Mucosa of rectum (tissue), 2 donors: ENCODE data around the gene CRELD2.

Source experiments
- H3K27ac ChIP-seq, 2 donors: one replicate each; pipeline ENCODE4 v1.7.0; 2013; ENCODE audit warnings: inconsistent platforms in 2 of 2, low read depth in 2 of 2, low read length in 2 of 2
- H3K27me3 ChIP-seq, 2 donors: one replicate each; pipeline ENCODE4 v1.7.0; 2013; ENCODE audit warnings: low read length in 2 of 2; ENCODE audit not compliant: control insufficient read depth in 2 of 2, insufficient read depth in 2 of 2
- H3K36me3 ChIP-seq, 2 donors: one replicate each; pipeline ENCODE4 v1.7.0; 2013; ENCODE audit warnings: low read length in 2 of 2; ENCODE audit not compliant: control insufficient read depth in 2 of 2, insufficient read depth in 2 of 2
- H3K4me1 ChIP-seq, 2 donors: one replicate each; pipeline ENCODE4 v1.7.0; 2013; ENCODE audit warnings: low read length in 2 of 2, mild to moderate bottlenecking in 1 of 2; ENCODE audit not compliant: control insufficient read depth in 2 of 2, insufficient read depth in 2 of 2
- H3K4me3 ChIP-seq, 2 donors: one replicate each; pipeline ENCODE4 v1.7.0; 2013; ENCODE audit warnings: low read length in 2 of 2
- H3K9ac ChIP-seq, 2 donors: one replicate each; pipeline ENCODE4 v1.7.0; 2013; ENCODE audit warnings: low read length in 2 of 2, low read depth in 1 of 2, mild to moderate bottlenecking in 1 of 2
- H3K9me3 ChIP-seq, 2 donors: one replicate each; pipeline ENCODE4 v1.7.0; 2013; ENCODE audit warnings: low read length in 2 of 2; ENCODE audit not compliant: control insufficient read depth in 2 of 2
- donor health status: healthy.
- donor health status: Normal muscosa, but diverticular disease.

CRELD2 gene

GRCh38 chr22:49922484-49922883 is 4.0 kb downstream of the CRELD2 start:
- Histone ChIP-seq H3K9me3 (no peaks in the 10 kb centered on the region), H3K9ac (no peak overlapping the region), H3K36me3 (peaks cover 7 to 23% of the 10 kb centered on the region in 2 donors), H3K27ac (no peak overlapping the region), H3K4me3 (no peak overlapping the region), H3K4me1 (peaks cover 5 to 9% of the 10 kb centered on the region in 2 donors), H3K27me3 (no peaks in the 10 kb centered on the region)

- Histone ChIP-seq H3K27ac (no peak overlapping the region), H3K4me3 (no peak overlapping the region), H3K9me3 (no peaks in the 10 kb centered on the region), H3K4me1 (peaks cover 5 to 9% of the 10 kb centered on the region in 2 donors), H3K36me3 (peaks cover 7 to 23% of the 10 kb centered on the region in 2 donors), H3K27me3 (no peaks in the 10 kb centered on the region), H3K9ac (no peak overlapping the region)
These were observed 4.5 kb downstream of the CRELD2 start for GRCh38 chr22:49922926-49923325.

GRCh38 chr22:49923445-49923844 is 5.0 kb downstream of the CRELD2 start:
- Histone ChIP-seq H3K27ac (no peak overlapping the region), H3K4me3 (no peak overlapping the region), H3K36me3 (peaks cover 7 to 23% of the 10 kb centered on the region in 2 donors), H3K9me3 (no peaks in the 10 kb centered on the region), H3K27me3 (no peaks in the 10 kb centered on the region), H3K4me1 (peaks cover 5 to 9% of the 10 kb centered on the region in 2 donors), H3K9ac (no peak overlapping the region)

- Histone ChIP-seq H3K36me3 (peaks cover 7 to 23% of the 10 kb centered on the region in 2 donors), H3K4me1 (peaks cover 1 to 4% of the 10 kb centered on the region in 2 donors), H3K4me3 (no peak overlapping the region), H3K27ac (no peak overlapping the region), H3K9ac (no peak overlapping the region), H3K27me3 (no peaks in the 10 kb centered on the region), H3K9me3 (no peaks in the 10 kb centered on the region)
These were observed 5.8 kb downstream of the CRELD2 start for GRCh38 chr22:49924113-49924833.

- H3K36me3 ChIP-seq: peaks cover 3 to 19% of the 10 kb centered on the region in 2 donors
- H3K9me3 ChIP-seq: no peaks in the 10 kb centered on the region
- H3K27ac ChIP-seq: peak overlapping the region in 1 of 2 donors; percentile 46
- peaks cover 6 to 8% of the 10 kb centered on the region in 2 donors for H3K4me1 ChIP-seq
- no peaks in the 10 kb centered on the region for H3K27me3 ChIP-seq
- peak overlapping the region in 1 of 2 donors; percentile 45 for H3K4me3 ChIP-seq
- no peak overlapping the region for H3K9ac ChIP-seq
These were observed 7.2 kb downstream of the CRELD2 start for GRCh38 chr22:49925525-49926128.

- H3K36me3 ChIP-seq: peaks cover 0 to 11% of the 10 kb centered on the region in 2 donors
- no peak overlapping the region for H3K4me3 ChIP-seq
- peaks cover 9 to 10% of the 10 kb centered on the region in 2 donors for H3K4me1 ChIP-seq
- no peaks in the 10 kb centered on the region for H3K9me3 ChIP-seq
- H3K27ac ChIP-seq: no peak overlapping the region
- no peak overlapping the region for H3K9ac ChIP-seq
- H3K27me3 ChIP-seq: no peaks in the 10 kb centered on the region
These were observed 8.5 kb downstream of the CRELD2 start for GRCh38 chr22:49926916-49927315.

- peaks cover 0 to 11% of the 10 kb centered on the region in 2 donors for H3K36me3 ChIP-seq
- H3K27ac ChIP-seq: no peak overlapping the region
- H3K9me3 ChIP-seq: no peaks in the 10 kb centered on the region
- no peak overlapping the region for H3K9ac ChIP-seq
- H3K4me1 ChIP-seq: peaks cover 9 to 10% of the 10 kb centered on the region in 2 donors
- no peak overlapping the region for H3K4me3 ChIP-seq
- H3K27me3 ChIP-seq: no peaks in the 10 kb centered on the region
These were observed 9.2 kb downstream of the CRELD2 start for GRCh38 chr22:49927483-49928184.

- H3K9ac ChIP-seq: no peak overlapping the region
- H3K36me3 ChIP-seq: peaks cover 0 to 11% of the 10 kb centered on the region in 2 donors
- no peaks in the 10 kb centered on the region for H3K9me3 ChIP-seq
- no peaks in the 10 kb centered on the region for H3K27me3 ChIP-seq
- H3K27ac ChIP-seq: no peak overlapping the region
- no peak overlapping the region for H3K4me3 ChIP-seq
- peaks cover 9 to 10% of the 10 kb centered on the region in 2 donors for H3K4me1 ChIP-seq
These were observed 9.7 kb downstream of the CRELD2 start for GRCh38 chr22:49928185-49928495.

GRCh38 chr22:49928555-49929210 is 10.2 kb downstream of the CRELD2 start:
- Histone ChIP-seq H3K36me3 (peaks cover 0 to 11% of the 10 kb centered on the region in 2 donors), H3K4me1 (peaks cover 10 to 13% of the 10 kb centered on the region in 2 donors), H3K9ac (no peak overlapping the region), H3K27me3 (no peaks in the 10 kb centered on the region), H3K27ac (no peak overlapping the region), H3K9me3 (no peaks in the 10 kb centered on the region), H3K4me3 (no peak overlapping the region)
